GM19239 (cell line): Measurements from ENCODE around the gene LSM3.

ENCODE experiments used
- DNase-seq: peaks from one replicate; pipeline ENCODE4 v3.0.0; 2011; ENCODE audit warnings: low spot score; ENCODE audit not compliant: insufficient read length
- FAIRE-seq: peaks from 2 replicates; lab custom pipeline; 2011; peaks lifted over from hg19 to GRCh38; lab: Jason Lieb, UNC

The LSM3 gene

GRCh38 chr3:14178247-14179113 lies at the start of gene LSM3, which contains the start of gene XPC:
Gene LSM3 (plus strand): TSS chr3:14178817. CDS start chr3:14178861, 44 bp downstream.
Gene XPC (minus strand): TSS chr3:14178601. CDS start chr3:14178568, 33 bp downstream.
- DNase-seq = peak; percentile 84
- peak; percentile 98 for FAIRE-seq

GRCh38 chr3:14129296-14129695 lies 49.3 kb upstream of the LSM3 start:
- FAIRE-seq = no peak
- no peak for DNase-seq

- FAIRE-seq = no peak
- DNase-seq = no peak
Observed at GRCh38 chr3:14130230-14130629, 48.4 kb upstream of the LSM3 start.

- no peak for DNase-seq
- FAIRE-seq = no peak
Observed at GRCh38 chr3:14130707-14131106, 47.9 kb upstream of the LSM3 start.

- FAIRE-seq = no peak
- DNase-seq = no peak
Observed at GRCh38 chr3:14131134-14131533, 47.5 kb upstream of the LSM3 start.

GRCh38 chr3:14132120-14132519 lies 46.5 kb upstream of the LSM3 start:
- FAIRE-seq (no peak), DNase-seq (no peak)

- DNase-seq (no peak), FAIRE-seq (no peak)
Observed at GRCh38 chr3:14132689-14133088, 45.9 kb upstream of the LSM3 start.

- DNase-seq (no peak), FAIRE-seq (no peak)
Observed at GRCh38 chr3:14133188-14133800, 45.3 kb upstream of the LSM3 start.

- DNase-seq = no peak
- no peak for FAIRE-seq
Observed at GRCh38 chr3:14133876-14134275, 44.7 kb upstream of the LSM3 start.

- no peak for FAIRE-seq
- no peak for DNase-seq
Observed at GRCh38 chr3:14134291-14134690, 44.3 kb upstream of the LSM3 start.

- DNase-seq (no peak), FAIRE-seq (no peak)
Observed at GRCh38 chr3:14135581-14135980, 43.0 kb upstream of the LSM3 start.

- DNase-seq (no peak), FAIRE-seq (no peak)
Observed at GRCh38 chr3:14137004-14137403, 41.6 kb upstream of the LSM3 start.

- no peak for FAIRE-seq
- no peak for DNase-seq
Observed at GRCh38 chr3:14137445-14137844, 41.2 kb upstream of the LSM3 start.

- FAIRE-seq (no peak), DNase-seq (no peak)
Observed at GRCh38 chr3:14138109-14138877, 40.3 kb upstream of the LSM3 start.

GRCh38 chr3:14138878-14139655 lies 39.5 kb upstream of the LSM3 start:
- DNase-seq = no peak
- no peak for FAIRE-seq

- no peak for DNase-seq
- no peak for FAIRE-seq
Observed at GRCh38 chr3:14139771-14140170, 38.8 kb upstream of the LSM3 start.

- DNase-seq (no peak), FAIRE-seq (no peak)
Observed at GRCh38 chr3:14140668-14141067, 37.9 kb upstream of the LSM3 start.

- FAIRE-seq (no peak), DNase-seq (no peak)
Observed at GRCh38 chr3:14141144-14141543, 37.5 kb upstream of the LSM3 start.

GRCh38 chr3:14141602-14142341 lies 36.8 kb upstream of the LSM3 start:
- no peak for DNase-seq
- no peak for FAIRE-seq
